ENCODE results near the gene CCDC38. TPM values are rescaled to one million over a fixed set of nuclear protein-coding genes. Genes with fewer than 3 reads are reported as not detected.

Gene CCDC38
- total RNA-seq (0.09 TPM), polyA plus RNA-seq (ENCODE audit: insufficient read depth in 1 of 8, insufficient read length in 8 of 8, low replicate concordance in 1 of 8) (under 1 TPM in 6 of 8 donors, not detected in 2; 0.14 to 0.47 (median 0.19) TPM)
- long read RNA-seq, donor 1: 0 reads
- long read RNA-seq, donor 2: 0 reads
- long read RNA-seq, donor 3: 0 reads
- long read RNA-seq, donor 4: 0 reads
- long read RNA-seq, donor 5: 0 reads
- long read RNA-seq, donor 6: 0 reads
- long read RNA-seq, donor 7: 0 reads
- long read RNA-seq, donor 8: 0 reads
- long read RNA-seq, donor 9: 0 reads
- long read RNA-seq, donor 10: 0 reads
- long read RNA-seq, donor 11: 0 reads

DNA sequence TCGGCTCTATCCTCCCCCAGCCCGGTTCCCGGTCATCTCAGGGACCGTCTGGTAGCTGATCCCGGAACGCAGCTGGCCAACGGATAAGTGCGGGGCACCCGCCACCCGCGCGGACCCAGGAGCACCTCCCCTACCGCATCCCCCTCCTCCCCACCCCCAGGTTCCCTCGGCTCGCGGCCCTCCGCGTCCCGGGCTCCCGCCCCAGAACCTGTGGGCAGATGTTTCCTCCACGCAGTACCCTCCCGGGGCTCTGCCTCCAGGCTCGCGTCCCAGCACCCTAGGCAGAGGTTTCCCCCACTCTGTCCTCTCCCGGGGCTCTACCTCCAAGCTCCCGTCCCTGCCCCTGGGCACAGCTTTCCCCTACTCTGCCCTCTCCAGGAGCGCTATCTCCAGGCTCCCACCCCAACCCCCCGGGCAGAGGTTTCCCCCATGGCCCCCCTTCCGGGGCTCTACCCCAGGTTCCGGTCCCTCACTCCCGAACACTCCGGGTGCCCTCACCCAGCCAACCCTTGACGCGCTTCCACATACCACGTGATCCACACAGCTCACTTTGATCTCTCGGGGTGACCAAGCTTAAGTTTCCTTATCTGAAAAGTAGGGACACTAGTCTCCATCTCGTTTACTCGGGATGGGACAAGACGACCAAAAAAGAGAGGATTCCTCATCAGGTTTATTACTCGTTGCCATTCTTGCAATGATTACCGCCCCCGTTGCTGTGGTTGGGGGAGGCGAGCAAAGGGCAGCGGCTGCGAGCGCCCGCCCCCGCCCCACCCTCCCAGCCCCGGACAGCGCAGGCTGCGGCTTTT, at the start of gene CCDC38:
Gene CCDC38, minus strand, starts transcription at position 91 of the 806 bp plus-strand sequence. CDS start 6,105 bp downstream, outside the sequence.
- no peaks in the 10 kb centered on the region for H3K36me3 ChIP-seq (ENCODE audit: control insufficient read depth, insufficient read depth, low read length)
- H3K9me3 ChIP-seq (replicated peaks; ENCODE audit: control insufficient read depth, low read depth, low read length): no peaks in the 10 kb centered on the region
- peaks cover 9% of the 10 kb centered on the region for H3K4me1 ChIP-seq (ENCODE audit: control insufficient read depth, insufficient read depth, low read length)
- peaks cover 12% of the 10 kb centered on the region for H3K27me3 ChIP-seq (ENCODE audit: control insufficient read depth, insufficient read depth, low read length)
- no peak within 1 kb of the TSS for H3K27ac ChIP-seq (ENCODE audit: low read length)
- WGBS (ENCODE audit: insufficient coverage): 0% methylated on average over 31 of the region's 51 CpGs
- peak; percentile 75 for DNase-seq
- H3K4me3 ChIP-seq (ENCODE audit: low read length): peak within 1 kb of the TSS; percentile 57

DNA sequence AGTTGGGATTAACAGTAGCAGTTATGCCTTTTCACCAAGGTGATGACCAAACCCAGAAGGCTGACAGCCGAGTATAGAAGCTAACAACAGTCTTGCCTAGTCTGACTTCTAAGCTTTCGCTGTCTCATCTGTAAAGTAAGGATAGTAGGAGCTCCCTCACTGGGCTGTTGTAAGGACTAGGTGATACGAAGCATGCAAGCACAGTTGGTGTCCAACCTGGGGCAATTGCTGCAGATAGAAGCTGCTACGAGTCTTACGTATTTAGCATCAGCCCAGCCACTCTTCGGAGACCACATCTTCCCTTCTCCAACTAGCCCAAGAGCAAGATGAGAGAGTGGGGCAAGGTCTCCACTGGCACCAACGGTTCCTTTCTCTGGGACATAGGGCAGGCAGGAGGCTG, 47.7 kb upstream of the CCDC38 start:
- Histone ChIP-seq H3K36me3 (ENCODE audit: control insufficient read depth, insufficient read depth, low read length) (no peaks in the 10 kb centered on the region), H3K27me3 (ENCODE audit: control insufficient read depth, insufficient read depth, low read length) (no peaks in the 10 kb centered on the region), H3K4me3 (ENCODE audit: low read length) (no peak overlapping the region), H3K4me1 (ENCODE audit: control insufficient read depth, insufficient read depth, low read length) (no peaks in the 10 kb centered on the region), H3K9me3 (replicated peaks; ENCODE audit: control insufficient read depth, low read depth, low read length) (no peaks in the 10 kb centered on the region), H3K27ac (ENCODE audit: low read length) (no peak overlapping the region)
- DNase-seq: no peak
- WGBS (ENCODE audit: insufficient coverage): 52% methylated on average over 3 of the region's 7 CpGs

DNA sequence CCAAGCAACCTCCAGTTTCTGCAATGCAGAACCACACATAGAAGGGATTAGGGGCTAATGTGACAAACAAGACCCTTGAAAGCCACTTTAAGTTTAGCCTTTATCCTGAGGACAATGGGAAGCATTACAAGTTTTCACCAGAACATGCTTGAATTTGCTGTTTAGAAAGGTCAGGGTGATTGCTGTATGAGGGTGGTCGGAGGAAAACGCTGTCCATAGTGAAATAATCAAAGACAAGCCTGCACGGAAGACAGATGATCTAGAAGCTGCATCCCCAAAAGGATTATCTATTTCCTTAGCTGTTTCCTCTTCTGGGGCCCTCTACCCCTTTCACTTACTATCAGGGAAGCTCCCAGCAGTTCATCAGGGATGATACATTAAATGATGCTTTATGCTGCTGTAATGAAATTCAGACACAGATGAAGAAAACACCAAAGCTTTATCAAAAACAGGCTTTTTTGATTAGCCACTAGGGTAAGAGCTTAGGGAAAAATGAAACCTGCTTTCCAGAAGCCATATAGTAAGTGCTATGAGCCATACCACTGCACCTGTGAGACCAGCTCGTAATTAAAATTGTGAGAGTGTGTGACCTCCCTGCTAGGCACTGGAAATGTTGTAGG, 47.2 kb upstream of the CCDC38 start:
- Histone ChIP-seq H3K9me3 (replicated peaks; ENCODE audit: control insufficient read depth, low read depth, low read length) (no peaks in the 10 kb centered on the region), H3K27ac (ENCODE audit: low read length) (no peak overlapping the region), H3K4me1 (ENCODE audit: control insufficient read depth, insufficient read depth, low read length) (no peaks in the 10 kb centered on the region), H3K36me3 (ENCODE audit: control insufficient read depth, insufficient read depth, low read length) (no peaks in the 10 kb centered on the region), H3K4me3 (ENCODE audit: low read length) (no peak overlapping the region), H3K27me3 (ENCODE audit: control insufficient read depth, insufficient read depth, low read length) (no peaks in the 10 kb centered on the region)
- 80% methylated on average over 1 of the region's 4 CpGs for WGBS (ENCODE audit: insufficient coverage)
- DNase-seq: peak; percentile 7

DNA sequence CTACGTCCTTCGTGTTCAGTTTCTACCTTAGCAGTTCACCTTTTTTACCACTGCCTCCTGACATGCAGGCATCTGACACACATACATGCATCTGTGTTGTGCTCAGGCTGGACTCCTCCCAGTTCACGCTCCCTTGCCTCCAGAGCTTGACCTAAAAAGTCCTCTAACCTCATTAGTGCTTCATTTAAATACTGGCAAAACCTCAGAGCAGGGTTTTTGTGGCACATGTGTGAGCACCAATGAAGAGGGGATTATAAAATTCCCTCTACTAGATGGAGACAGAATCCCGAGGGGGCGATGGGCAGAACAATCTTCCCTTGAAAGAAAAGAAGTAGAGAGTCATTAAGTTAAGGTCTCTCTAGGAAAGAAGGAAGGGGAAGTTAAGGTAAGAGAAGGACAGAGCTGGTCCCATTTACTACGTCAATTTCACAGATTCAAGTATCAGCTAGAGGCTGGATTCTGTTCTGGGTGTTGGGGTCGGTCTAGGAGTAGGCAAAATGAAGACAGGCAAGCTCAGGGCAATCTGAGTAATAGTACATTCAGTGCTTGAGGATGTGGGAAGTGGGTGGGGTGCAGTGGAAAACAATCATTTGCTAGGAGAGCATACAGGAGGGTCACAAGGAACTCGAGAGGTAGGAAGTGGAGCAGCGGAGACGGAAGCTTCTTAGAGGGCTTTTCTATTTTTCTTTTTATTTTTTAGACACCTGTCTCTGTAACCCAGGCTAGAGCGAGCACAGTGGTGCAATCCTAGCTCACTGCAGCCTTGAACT, 46.3 kb upstream of the CCDC38 start:
- Histone ChIP-seq H3K4me3 (ENCODE audit: low read length) (no peak overlapping the region), H3K27me3 (ENCODE audit: control insufficient read depth, insufficient read depth, low read length) (no peaks in the 10 kb centered on the region)
- WGBS (ENCODE audit: insufficient coverage): 83% methylated on average over 5 of the region's 11 CpGs

DNA sequence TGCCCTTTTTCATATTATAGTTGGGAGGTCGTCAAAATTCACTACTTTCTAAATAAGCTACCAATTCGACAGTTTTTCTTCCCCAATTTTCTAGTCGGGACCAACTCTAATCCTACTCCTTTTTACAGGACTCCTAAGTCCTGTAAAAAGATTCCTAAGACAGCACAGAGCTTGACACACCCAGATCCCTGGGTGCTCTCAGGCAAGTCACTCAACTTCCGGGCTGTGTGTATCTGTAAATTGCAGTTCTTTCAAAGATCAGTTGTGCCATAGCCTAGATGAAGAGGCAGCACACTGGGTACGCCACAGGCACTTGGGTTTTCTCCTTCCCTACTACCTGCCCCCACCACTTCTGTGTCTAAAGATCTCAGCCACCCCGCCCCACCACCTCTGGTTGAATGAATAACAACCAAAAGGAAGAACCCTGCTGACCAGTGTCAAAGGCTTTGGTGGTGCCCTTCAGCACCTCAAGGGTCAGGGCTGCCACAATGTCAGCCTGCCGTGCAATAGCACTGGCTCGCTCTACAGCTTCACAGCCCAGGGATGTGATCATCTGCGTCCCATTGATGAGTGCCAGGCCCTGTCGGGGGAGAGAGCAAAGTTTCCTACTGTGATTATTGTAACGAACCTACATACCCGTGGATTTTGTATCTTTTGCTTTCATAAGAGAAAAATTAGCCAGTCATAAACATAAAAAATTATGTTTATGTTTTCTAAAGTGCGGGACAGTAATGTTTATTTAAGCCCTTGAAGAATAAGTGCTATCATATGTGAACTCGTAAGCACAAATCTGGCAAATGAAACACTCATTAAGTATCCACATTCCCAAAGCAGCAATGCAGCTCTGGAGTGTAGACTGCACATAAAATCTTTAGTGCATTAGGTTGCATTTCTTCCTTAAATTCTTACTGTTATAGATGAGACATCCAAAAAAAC, 44.5 kb upstream of the CCDC38 start:
- Histone ChIP-seq H3K36me3 (ENCODE audit: control insufficient read depth, insufficient read depth, low read length) (no peaks in the 10 kb centered on the region), H3K4me1 (ENCODE audit: control insufficient read depth, insufficient read depth, low read length) (no peaks in the 10 kb centered on the region), H3K27ac (ENCODE audit: low read length) (no peak overlapping the region), H3K4me3 (ENCODE audit: low read length) (no peak overlapping the region), H3K27me3 (ENCODE audit: control insufficient read depth, insufficient read depth, low read length) (no peaks in the 10 kb centered on the region), H3K9me3 (replicated peaks; ENCODE audit: control insufficient read depth, low read depth, low read length) (no peaks in the 10 kb centered on the region)
- WGBS (ENCODE audit: insufficient coverage): 78% methylated on average over 5 of the region's 14 CpGs
- peak; percentile 52 for DNase-seq

More for the DNA sequence above, 46.3 kb upstream of the CCDC38 start:
- Histone ChIP-seq H3K36me3 (ENCODE audit: control insufficient read depth, insufficient read depth, low read length) (no peaks in the 10 kb centered on the region), H3K27ac (ENCODE audit: low read length) (no peak overlapping the region), H3K9me3 (replicated peaks; ENCODE audit: control insufficient read depth, low read depth, low read length) (no peaks in the 10 kb centered on the region), H3K4me1 (ENCODE audit: control insufficient read depth, insufficient read depth, low read length) (no peaks in the 10 kb centered on the region)
- no peak for DNase-seq

DNA sequence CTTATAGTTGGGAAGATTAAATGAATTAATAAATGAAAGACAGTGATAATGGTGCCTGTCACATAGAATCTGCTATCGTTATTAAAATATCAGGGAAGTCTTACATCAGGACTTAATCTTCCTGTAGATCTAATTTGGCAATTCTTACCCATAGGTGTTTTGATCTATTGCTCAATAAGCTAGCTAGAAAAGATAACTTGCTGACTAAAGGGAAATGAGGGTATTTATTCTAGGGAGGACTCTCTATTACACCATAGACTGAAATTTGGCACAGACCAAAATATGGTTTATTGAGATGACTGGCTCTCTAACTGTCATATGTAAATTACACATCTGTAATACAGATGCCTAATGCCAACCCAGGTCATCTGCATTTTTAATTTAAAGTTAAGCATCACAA, 42.3 kb upstream of the CCDC38 start:
- no peak for DNase-seq
- Histone ChIP-seq H3K27ac (ENCODE audit: low read length) (no peak overlapping the region), H3K4me3 (ENCODE audit: low read length) (no peak overlapping the region), H3K4me1 (ENCODE audit: control insufficient read depth, insufficient read depth, low read length) (no peaks in the 10 kb centered on the region), H3K27me3 (ENCODE audit: control insufficient read depth, insufficient read depth, low read length) (no peaks in the 10 kb centered on the region), H3K36me3 (ENCODE audit: control insufficient read depth, insufficient read depth, low read length) (no peaks in the 10 kb centered on the region), H3K9me3 (replicated peaks; ENCODE audit: control insufficient read depth, low read depth, low read length) (no peaks in the 10 kb centered on the region)
- WGBS (ENCODE audit: insufficient coverage): no CpG with 5 or more reads among the region's 1 CpG

DNA sequence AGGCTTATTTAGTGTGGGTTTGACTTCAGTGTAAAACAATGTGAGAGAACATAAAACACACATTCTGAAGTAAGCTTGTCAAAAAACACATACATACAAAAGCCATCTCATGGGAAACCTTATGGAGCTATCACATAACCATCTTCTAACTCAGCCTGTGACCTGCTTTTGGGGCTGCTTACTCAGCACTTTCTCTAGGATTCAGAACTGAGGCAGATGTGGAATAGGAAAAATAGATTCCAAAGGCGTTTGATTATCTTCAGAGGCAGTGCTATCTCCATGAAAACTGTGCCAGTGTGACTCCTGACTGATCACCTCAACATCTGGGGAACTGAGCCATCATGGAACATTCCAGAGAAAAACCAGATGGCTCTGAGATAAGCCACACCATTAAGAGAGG, 40.2 kb upstream of the CCDC38 start:
- H3K4me1 ChIP-seq (ENCODE audit: control insufficient read depth, insufficient read depth, low read length): no peaks in the 10 kb centered on the region
- H3K4me3 ChIP-seq (ENCODE audit: low read length): no peak overlapping the region
- 83% methylated on average over 1 of the region's 1 CpG for WGBS (ENCODE audit: insufficient coverage)
- no peaks in the 10 kb centered on the region for H3K9me3 ChIP-seq (replicated peaks; ENCODE audit: control insufficient read depth, low read depth, low read length)
- no peaks in the 10 kb centered on the region for H3K36me3 ChIP-seq (ENCODE audit: control insufficient read depth, insufficient read depth, low read length)
- H3K27ac ChIP-seq (ENCODE audit: low read length): no peak overlapping the region
- H3K27me3 ChIP-seq (ENCODE audit: control insufficient read depth, insufficient read depth, low read length): no peaks in the 10 kb centered on the region
- no peak for DNase-seq

DNA sequence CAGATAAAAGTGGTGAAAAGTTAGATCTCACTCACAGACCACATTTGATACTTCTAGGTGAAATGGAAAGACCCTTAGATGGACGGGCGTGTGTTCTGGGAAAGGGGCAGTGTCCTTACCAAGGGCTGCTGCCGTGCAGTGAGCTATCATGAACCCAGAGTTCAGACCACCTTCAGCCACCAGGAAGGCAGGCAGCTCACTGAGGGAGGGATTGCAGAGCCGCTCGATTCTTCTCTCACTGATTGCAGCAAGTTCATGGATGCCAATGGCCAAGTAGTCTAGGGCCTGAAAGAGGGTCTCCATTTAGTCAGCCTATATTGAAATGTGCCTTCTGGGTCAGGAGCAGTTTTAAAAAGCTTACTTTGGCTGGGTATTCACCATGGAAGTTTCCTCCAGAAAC, 38.0 kb upstream of the CCDC38 start:
- H3K27me3 ChIP-seq (ENCODE audit: control insufficient read depth, insufficient read depth, low read length): no peaks in the 10 kb centered on the region
- no peaks in the 10 kb centered on the region for H3K36me3 ChIP-seq (ENCODE audit: control insufficient read depth, insufficient read depth, low read length)
- H3K4me1 ChIP-seq (ENCODE audit: control insufficient read depth, insufficient read depth, low read length): no peaks in the 10 kb centered on the region
- no peak for DNase-seq
- H3K9me3 ChIP-seq (replicated peaks; ENCODE audit: control insufficient read depth, low read depth, low read length): no peaks in the 10 kb centered on the region
- no CpG with 5 or more reads among the region's 5 CpGs for WGBS (ENCODE audit: insufficient coverage)
- no peak overlapping the region for H3K4me3 ChIP-seq (ENCODE audit: low read length)
- no peak overlapping the region for H3K27ac ChIP-seq (ENCODE audit: low read length)

DNA sequence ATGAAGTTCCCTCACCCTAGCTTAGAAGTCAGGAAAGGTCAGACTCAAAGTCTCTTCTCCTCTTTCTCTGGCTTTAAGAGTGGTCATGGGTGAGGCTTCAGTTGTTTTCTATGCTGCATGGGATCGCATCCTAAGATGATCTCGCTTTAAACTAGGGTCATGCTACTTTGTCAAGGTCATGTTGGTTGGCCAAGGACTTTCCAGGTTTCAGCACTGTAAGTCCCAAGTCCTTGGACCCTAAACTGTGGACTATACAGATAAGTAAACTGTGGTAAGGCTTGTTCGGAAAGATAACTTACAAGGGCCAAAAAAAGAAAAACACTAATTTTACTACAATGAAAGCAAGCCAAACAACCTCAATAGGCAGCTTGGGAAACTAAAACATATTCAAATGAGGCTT, 36.4 kb upstream of the CCDC38 start:
- no peaks in the 10 kb centered on the region for H3K27me3 ChIP-seq (ENCODE audit: control insufficient read depth, insufficient read depth, low read length)
- no peak for DNase-seq
- H3K4me1 ChIP-seq (ENCODE audit: control insufficient read depth, insufficient read depth, low read length): no peaks in the 10 kb centered on the region
- no peaks in the 10 kb centered on the region for H3K9me3 ChIP-seq (replicated peaks; ENCODE audit: control insufficient read depth, low read depth, low read length)
- no peak overlapping the region for H3K4me3 ChIP-seq (ENCODE audit: low read length)
- WGBS (ENCODE audit: insufficient coverage): no CpG with 5 or more reads among the region's 3 CpGs
- H3K27ac ChIP-seq (ENCODE audit: low read length): no peak overlapping the region
- no peaks in the 10 kb centered on the region for H3K36me3 ChIP-seq (ENCODE audit: control insufficient read depth, insufficient read depth, low read length)
